Endothelial cell (in vitro differentiated cells): ENCODE data around the gene HIVEP3. TPM values are rescaled to one million over a fixed set of nuclear protein-coding genes. Genes with fewer than 3 reads are reported as not detected.

Experiments used
- DNase-seq: peaks from one replicate; pipeline ENCODE4 v3.0.0; 2021; ENCODE audit warnings: low spot score
- H3K27ac Mint-ChIP-seq: one replicate; pipeline ENCODE4 v1.8.0; 2021; ENCODE audit warnings: mixed read lengths, inconsistent platforms; ENCODE audit not compliant: unreplicated experiment
- H3K27me3 Mint-ChIP-seq: one replicate; pipeline ENCODE4 v1.8.0; 2021; ENCODE audit warnings: mild to moderate bottlenecking, moderate library complexity, mixed read lengths, inconsistent platforms; ENCODE audit not compliant: unreplicated experiment
- H3K36me3 Mint-ChIP-seq: one replicate; pipeline ENCODE4 v1.8.0; 2021; ENCODE audit warnings: mild to moderate bottlenecking, low read depth, mixed read lengths, inconsistent platforms; ENCODE audit not compliant: unreplicated experiment
- H3K4me1 Mint-ChIP-seq: one replicate; pipeline ENCODE4 v1.8.0; 2021; ENCODE audit warnings: mild to moderate bottlenecking, mixed read lengths, inconsistent platforms; ENCODE audit not compliant: unreplicated experiment
- H3K4me3 Mint-ChIP-seq: one replicate; pipeline ENCODE4 v1.8.0; 2021; ENCODE audit warnings: mild to moderate bottlenecking, mixed read lengths, inconsistent platforms; ENCODE audit not compliant: unreplicated experiment
- H3K9me3 Mint-ChIP-seq: one replicate; pipeline ENCODE4 v1.8.0; 2021; ENCODE audit warnings: mixed read lengths, inconsistent platforms; ENCODE audit not compliant: unreplicated experiment
- total RNA-seq: library from RNA; stranded (reverse); fragmentation: NEBNext Ultra II Directional; extraction: Animal tissue kit (Norgen Biotek cat#: 25700); gene quantifications from one replicate; pipeline ENCODE4 v1.2.1, GENCODE V29; 2021; ENCODE audit not compliant: unreplicated experiment
- TF ChIP-seq, protein P1 (sequence below): fragments of 200-600 bp; sonication (generic); IDR thresholded peaks from one replicate; pipeline ENCODE4 v1.5.0; 2021; ENCODE audit warnings: antibody characterized with exemption; ENCODE audit not compliant: unreplicated experiment

The HIVEP3 gene
- total RNA-seq, 1 donor from 2014 or later, result 8.9 TPM

DNA sequence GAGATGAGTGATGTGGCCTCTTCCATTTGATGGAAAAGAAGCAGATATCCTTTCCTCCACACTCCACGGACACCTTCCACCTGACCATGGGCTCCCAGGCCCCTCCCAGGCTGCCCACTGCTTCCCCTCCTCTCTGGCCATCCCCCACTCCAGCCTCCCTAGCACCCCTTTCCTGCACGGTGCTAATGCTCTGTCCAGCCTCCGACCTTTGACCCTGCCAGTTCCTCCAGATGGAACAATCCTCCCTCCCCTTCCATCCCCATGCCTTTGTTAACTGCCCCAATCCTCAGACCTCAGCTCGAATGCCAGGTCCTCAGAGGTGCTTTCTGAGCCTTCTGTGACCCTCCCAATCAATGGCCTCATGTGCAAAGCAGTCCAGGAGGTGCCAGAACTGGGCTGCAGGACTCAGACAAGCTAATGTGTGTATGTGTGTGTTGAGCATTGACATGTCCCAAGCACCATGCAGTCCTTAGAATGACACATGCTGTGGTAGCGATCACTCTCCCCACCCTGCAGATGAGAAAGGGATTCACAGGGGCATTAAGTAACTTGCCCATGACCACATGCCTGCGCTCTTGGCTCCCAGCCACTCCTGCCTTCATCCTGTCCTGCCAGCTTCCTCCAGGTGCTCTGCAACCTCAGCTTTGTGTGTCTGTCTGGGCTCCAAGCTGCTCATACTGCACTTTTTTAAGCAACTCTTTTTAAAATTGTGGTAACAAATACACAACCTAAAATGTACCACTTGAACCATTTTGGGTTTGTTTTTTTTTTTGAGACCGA is 370.8 kb downstream of the HIVEP3 start:
- peaks cover 5% of the 10 kb centered on the region for H3K27me3 Mint-ChIP-seq
- H3K9me3 Mint-ChIP-seq, result no peaks in the 10 kb centered on the region
- H3K36me3 Mint-ChIP-seq, result peaks cover 13% of the 10 kb centered on the region
- no peak overlapping the region for H3K27ac Mint-ChIP-seq
- DNase-seq, result no peak
- H3K4me1 Mint-ChIP-seq, result no peaks in the 10 kb centered on the region
- TF ChIP-seq, protein P1, sequence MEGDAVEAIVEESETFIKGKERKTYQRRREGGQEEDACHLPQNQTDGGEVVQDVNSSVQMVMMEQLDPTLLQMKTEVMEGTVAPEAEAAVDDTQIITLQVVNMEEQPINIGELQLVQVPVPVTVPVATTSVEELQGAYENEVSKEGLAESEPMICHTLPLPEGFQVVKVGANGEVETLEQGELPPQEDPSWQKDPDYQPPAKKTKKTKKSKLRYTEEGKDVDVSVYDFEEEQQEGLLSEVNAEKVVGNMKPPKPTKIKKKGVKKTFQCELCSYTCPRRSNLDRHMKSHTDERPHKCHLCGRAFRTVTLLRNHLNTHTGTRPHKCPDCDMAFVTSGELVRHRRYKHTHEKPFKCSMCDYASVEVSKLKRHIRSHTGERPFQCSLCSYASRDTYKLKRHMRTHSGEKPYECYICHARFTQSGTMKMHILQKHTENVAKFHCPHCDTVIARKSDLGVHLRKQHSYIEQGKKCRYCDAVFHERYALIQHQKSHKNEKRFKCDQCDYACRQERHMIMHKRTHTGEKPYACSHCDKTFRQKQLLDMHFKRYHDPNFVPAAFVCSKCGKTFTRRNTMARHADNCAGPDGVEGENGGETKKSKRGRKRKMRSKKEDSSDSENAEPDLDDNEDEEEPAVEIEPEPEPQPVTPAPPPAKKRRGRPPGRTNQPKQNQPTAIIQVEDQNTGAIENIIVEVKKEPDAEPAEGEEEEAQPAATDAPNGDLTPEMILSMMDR, result no peak
- H3K4me3 Mint-ChIP-seq, result no peak overlapping the region

DNA sequence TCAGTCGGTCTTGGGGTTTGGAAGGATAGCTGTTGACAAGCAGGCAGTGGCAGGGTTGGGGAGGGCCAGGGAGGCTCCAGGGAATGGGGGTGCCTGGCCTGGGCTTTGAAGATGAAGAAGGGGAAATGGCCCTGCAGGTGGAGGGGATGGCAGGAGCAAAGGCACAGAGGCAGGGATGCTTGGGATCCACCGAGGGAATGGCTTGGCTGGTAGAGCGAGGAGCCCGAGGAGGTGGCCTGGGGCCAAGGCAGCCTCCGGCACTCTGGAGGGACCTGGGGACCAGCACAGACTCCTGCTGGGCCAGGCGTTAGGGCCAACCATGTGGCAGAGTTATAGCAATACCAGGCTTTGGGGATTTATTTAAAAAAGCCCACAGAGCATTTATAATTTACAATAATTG is 371.4 kb downstream of the HIVEP3 start:
- TF ChIP-seq, protein P1, result no peak
- Mint-ChIP-seq H3K9me3 (no peaks in the 10 kb centered on the region), H3K27ac (no peak overlapping the region), H3K4me3 (no peak overlapping the region), H3K4me1 (no peaks in the 10 kb centered on the region), H3K27me3 (peaks cover 5% of the 10 kb centered on the region), H3K36me3 (peaks cover 13% of the 10 kb centered on the region)
- no peak for DNase-seq

DNA sequence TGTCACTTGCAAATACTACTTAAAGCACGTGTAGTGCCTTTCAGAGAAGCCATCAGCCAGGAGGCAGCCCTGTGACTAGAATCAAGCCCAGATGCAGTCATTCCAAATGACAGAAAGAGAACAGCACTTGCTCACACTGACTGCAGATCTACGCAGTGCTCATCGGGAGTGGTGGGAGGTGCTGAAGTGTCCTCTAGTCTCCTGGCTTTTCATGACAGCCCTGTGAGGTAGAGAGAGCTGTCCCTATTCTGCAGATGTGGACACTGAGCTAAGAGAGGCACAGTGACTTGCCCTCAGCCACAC is 371.9 kb downstream of the HIVEP3 start:
- Mint-ChIP-seq H3K4me3 (no peak overlapping the region), H3K36me3 (peaks cover 13% of the 10 kb centered on the region), H3K27ac (no peak overlapping the region), H3K27me3 (peaks cover 5% of the 10 kb centered on the region), H3K4me1 (no peaks in the 10 kb centered on the region), H3K9me3 (no peaks in the 10 kb centered on the region)
- TF ChIP-seq, protein P1, result no peak
- no peak for DNase-seq

DNA sequence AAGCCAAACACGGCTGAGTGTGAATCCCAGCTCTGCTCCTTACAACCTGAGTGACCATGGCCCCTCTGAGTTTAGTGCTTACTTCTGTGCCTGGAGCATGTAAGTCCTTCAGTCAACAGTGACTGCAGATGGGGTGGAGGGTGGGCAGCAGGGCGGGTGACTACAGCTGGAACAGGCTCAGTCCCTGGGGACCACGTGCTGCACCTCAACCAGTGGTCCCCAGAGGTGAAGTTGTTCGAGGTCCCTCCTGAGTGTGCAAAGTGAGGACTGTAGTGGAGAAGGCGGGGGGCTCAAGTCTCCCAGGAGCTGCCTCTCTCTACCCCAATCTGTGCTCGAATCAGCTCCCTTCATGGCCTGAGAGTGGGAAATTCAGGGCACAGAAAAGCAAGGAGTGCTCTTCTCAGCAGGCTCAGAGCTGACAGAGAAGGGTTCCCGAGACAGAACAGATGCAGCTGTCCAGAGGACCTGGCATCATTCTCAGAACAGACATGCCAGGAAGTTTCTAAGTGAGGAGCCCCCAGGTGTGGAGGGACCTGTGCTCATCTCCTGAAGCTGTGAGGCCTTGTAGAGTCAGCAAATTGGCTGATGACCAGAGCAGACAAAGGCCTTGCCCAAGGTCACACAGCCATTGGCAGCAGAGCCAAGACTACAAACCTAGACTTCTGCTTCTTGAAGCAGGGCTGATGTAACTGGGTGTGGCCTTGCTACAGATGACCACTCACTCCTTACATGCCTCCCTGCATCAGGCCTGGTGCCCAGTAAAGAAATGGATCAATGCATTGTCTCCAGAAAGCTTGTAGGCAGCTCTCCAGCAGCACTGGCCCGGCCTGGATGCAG is 372.5 kb downstream of the HIVEP3 start:
- Mint-ChIP-seq H3K36me3 (peaks cover 13% of the 10 kb centered on the region), H3K4me1 (no peaks in the 10 kb centered on the region), H3K9me3 (no peaks in the 10 kb centered on the region), H3K27ac (no peak overlapping the region), H3K4me3 (no peak overlapping the region), H3K27me3 (peaks cover 5% of the 10 kb centered on the region)
- TF ChIP-seq, protein P1, result no peak
- DNase-seq, result no peak
